Nephron (organoid): ENCODE results near the gene KLHL29.
A peak's percentile ranks its signal among the peaks of the same experiment; 100 is the strongest.

Experiments
- H3K27ac Mint-ChIP-seq, 3 experiments: 2 replicates each; pipeline ENCODE4 v1.8.0; 2020; ENCODE audit warnings: mixed read lengths in 3 of 3, mild to moderate bottlenecking in 2 of 3, moderate library complexity in 1 of 3
- H3K27me3 Mint-ChIP-seq: 2 replicates; pipeline ENCODE4 v1.8.0; 2021; ENCODE audit warnings: low read depth, mild to moderate bottlenecking, moderate library complexity, mixed read lengths
- H3K36me3 Mint-ChIP-seq: 2 replicates; pipeline ENCODE4 v1.8.0; 2020; ENCODE audit warnings: low read depth, mixed read lengths
- H3K4me1 Mint-ChIP-seq: 2 replicates; pipeline ENCODE4 v1.8.0; 2020; ENCODE audit warnings: mixed read lengths
- H3K4me3 Mint-ChIP-seq, 3 experiments: 2 replicates each; pipeline ENCODE4 v1.8.0; 2020; ENCODE audit warnings: mild to moderate bottlenecking in 3 of 3, mixed read lengths in 3 of 3, moderate library complexity in 2 of 3
- H3K9me3 Mint-ChIP-seq: 2 replicates; pipeline ENCODE4 v1.8.0; 2020; ENCODE audit warnings: mixed read lengths
- TF ChIP-seq, protein P1 (sequence below), 3 experiments: fragments of 200-600 bp; sonication (generic); IDR thresholded peaks; one replicate each; pipeline ENCODE4 v1.5.0; 2021; ENCODE audit warnings: antibody characterized with exemption in 3 of 3; ENCODE audit not compliant: unreplicated experiment in 3 of 3

The KLHL29 gene

DNA sequence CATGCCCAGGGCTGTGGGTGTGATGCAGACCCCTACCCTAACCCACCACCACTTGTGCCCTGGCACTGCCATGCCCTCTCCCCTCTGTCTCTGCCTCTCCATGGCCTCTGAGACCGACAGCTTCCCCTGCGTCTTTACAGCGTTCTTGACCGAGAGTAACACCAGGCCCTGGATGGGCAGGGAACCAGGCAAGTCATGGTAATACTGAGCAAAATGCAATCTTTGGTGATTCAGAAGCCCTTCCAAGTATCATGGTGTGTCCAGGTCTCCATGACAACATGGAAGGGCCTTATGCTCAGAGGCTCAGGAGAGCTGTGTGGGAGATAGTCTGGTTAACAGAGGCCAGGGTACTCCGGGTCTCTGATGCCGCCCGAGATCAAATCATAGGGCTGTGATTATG, 176.1 kb downstream of the KLHL29 start:
- TF ChIP-seq, protein P1, sequence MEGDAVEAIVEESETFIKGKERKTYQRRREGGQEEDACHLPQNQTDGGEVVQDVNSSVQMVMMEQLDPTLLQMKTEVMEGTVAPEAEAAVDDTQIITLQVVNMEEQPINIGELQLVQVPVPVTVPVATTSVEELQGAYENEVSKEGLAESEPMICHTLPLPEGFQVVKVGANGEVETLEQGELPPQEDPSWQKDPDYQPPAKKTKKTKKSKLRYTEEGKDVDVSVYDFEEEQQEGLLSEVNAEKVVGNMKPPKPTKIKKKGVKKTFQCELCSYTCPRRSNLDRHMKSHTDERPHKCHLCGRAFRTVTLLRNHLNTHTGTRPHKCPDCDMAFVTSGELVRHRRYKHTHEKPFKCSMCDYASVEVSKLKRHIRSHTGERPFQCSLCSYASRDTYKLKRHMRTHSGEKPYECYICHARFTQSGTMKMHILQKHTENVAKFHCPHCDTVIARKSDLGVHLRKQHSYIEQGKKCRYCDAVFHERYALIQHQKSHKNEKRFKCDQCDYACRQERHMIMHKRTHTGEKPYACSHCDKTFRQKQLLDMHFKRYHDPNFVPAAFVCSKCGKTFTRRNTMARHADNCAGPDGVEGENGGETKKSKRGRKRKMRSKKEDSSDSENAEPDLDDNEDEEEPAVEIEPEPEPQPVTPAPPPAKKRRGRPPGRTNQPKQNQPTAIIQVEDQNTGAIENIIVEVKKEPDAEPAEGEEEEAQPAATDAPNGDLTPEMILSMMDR (IDR thresholded peaks at IDR 0.05; ENCODE audit: unreplicated experiment in 3 of 3), result no peak
- Mint-ChIP-seq H3K27me3 (peaks cover 22% of the 10 kb centered on the region), H3K27ac (no peak overlapping the region), H3K4me1 (peaks cover 24% of the 10 kb centered on the region), H3K4me3 (no peak overlapping the region), H3K36me3 (no peaks in the 10 kb centered on the region), H3K9me3 (no peaks in the 10 kb centered on the region)

DNA sequence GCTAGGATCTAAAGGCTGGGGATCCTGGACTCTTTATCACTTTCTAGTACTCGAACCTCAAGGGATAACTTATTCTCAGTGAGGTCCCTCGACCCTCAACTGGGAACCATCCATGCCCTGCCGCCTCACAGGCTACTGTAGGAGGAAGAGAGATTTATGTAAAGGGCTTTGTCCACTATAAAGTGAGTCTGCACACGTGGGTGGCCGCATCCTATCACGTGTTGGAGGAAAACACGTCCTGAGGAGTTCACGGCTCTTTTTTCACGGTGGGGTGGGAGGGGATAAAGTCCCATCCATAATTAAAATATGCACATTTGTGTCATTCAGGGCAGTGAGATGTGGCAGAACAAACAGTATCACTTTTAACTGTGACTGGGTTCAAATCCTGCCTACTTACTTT, 176.6 kb downstream of the KLHL29 start:
- Mint-ChIP-seq H3K4me3 (no peak overlapping the region), H3K36me3 (no peaks in the 10 kb centered on the region), H3K4me1 (peaks cover 28% of the 10 kb centered on the region), H3K9me3 (no peaks in the 10 kb centered on the region), H3K27ac (no peak overlapping the region), H3K27me3 (peaks cover 25% of the 10 kb centered on the region)
- TF ChIP-seq, protein P1 (IDR thresholded peaks at IDR 0.05; ENCODE audit: unreplicated experiment in 3 of 3), result no peak

DNA sequence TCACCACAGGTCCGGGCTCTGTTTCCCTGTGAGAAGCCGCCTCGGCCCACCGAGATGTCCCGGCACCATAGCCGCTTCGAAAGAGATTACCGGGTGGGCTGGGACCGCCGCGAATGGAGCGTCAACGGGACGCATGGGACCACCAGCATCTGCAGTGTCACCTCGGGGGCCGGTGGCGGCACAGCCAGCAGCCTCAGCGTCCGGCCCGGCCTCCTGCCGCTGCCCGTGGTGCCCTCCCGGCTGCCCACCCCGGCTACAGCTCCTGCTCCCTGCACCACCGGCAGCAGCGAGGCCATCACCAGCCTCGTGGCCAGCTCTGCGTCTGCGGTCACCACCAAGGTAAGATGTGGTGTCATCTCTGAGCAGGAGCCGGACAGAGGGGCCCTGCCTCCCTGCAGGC, 177.2 kb downstream of the KLHL29 start:
- TF ChIP-seq, protein P1 (IDR thresholded peaks at IDR 0.05; ENCODE audit: unreplicated experiment in 3 of 3), result no peak
- no peaks in the 10 kb centered on the region for H3K9me3 Mint-ChIP-seq
- no peaks in the 10 kb centered on the region for H3K36me3 Mint-ChIP-seq
- H3K27ac Mint-ChIP-seq, result no peak overlapping the region
- H3K4me3 Mint-ChIP-seq, result no peak overlapping the region
- H3K4me1 Mint-ChIP-seq, result peaks cover 34% of the 10 kb centered on the region
- H3K27me3 Mint-ChIP-seq, result peaks cover 25% of the 10 kb centered on the region

DNA sequence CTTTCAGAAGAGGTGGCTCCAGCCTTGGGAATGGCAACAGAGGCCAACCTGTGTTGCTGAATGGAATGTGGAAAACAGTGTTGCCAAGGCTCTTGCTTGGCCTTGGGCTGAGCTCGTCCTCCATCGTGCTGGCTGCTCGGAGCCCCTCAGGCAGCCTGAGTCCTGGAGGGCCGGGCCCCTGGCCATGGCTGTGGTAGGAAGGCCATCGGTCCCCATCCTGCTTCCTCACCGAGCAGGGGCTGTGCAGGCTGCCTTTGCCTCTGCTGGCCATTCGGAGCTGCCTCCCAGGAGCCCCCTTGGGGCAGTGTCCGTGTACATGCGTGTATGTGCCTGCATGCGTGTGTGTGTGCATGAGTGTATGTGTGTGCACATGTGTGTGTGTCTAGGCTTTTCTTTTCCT, 178.2 kb downstream of the KLHL29 start:
- no peaks in the 10 kb centered on the region for H3K9me3 Mint-ChIP-seq
- peaks cover 43% of the 10 kb centered on the region for H3K4me1 Mint-ChIP-seq
- peaks cover 25% of the 10 kb centered on the region for H3K27me3 Mint-ChIP-seq
- peak overlapping the region; percentile 86 to 90 (median 88) for H3K27ac Mint-ChIP-seq
- TF ChIP-seq, protein P1 (IDR thresholded peaks at IDR 0.05; ENCODE audit: unreplicated experiment in 3 of 3), result no peak
- no peaks in the 10 kb centered on the region for H3K36me3 Mint-ChIP-seq
- no peak overlapping the region for H3K4me3 Mint-ChIP-seq

DNA sequence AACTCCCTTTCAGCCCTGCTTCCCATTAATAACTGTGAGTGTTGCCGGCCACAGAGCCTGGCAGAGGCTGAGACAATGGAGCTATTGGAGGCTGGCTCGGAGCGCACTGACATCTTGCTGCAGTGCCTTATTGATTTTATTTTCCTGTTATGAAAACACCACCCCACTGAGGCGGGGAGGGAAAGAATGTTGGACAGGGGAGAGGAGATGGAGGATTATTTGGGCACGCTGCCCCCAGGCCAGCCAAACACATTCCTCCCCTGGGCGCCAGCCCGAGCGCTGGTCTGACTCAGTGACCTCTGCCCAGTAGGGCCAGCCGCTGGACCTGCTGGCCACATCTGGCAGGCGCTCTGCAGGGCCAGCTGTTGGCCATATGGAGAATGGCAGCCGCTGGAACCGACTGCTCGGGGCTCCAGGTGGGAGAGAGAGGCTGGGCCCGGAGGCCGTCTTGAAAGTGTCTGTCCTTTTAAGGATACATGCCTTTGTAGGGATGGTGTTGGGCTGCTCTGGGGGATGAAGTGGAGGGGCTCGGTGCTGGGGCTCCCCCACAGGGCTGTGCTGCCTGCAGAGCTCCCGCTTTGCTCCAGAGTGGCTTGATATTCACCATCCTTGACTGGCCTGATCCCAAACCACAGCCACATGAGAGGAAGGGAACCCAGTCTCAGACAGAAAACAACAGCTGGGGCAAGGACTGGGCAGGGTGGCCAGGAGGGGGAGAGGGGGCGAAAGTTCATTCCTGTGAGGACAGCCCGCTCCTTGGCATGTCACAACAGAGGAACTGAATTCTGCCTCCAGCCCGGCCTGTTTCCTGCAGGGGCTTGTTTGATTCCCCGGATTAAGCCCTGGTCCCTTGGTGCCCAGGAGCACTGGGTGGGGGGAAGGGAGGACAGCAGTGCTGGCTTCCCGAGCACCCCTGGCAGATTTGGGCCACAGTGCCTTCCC, 179.0 kb downstream of the KLHL29 start:
- TF ChIP-seq, protein P1 (IDR thresholded peaks at IDR 0.05; ENCODE audit: unreplicated experiment in 3 of 3), result no peak
- peaks cover 24% of the 10 kb centered on the region for H3K27me3 Mint-ChIP-seq

DNA sequence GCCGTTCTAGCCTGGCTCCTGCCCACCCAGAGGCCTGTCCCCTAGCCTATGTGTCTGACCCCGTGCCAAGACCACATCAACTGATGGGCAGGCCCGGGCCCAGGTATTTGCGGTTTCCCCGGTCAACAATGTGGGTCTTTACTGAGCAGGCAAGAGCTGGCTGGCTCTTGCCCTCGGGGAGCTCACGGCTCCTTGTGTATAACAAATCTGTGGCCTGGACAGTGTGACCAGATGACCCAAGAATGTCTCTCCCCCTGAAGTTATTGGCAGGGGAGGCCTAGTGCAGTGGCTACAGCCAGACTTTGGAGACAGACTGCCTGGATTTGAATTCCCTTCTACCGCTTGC, 179.6 kb downstream of the KLHL29 start:
- Mint-ChIP-seq H3K9me3 (no peaks in the 10 kb centered on the region), H3K4me3 (no peak overlapping the region), H3K4me1 (peaks cover 49% of the 10 kb centered on the region), H3K36me3 (no peaks in the 10 kb centered on the region), H3K27me3 (peaks cover 22% of the 10 kb centered on the region), H3K27ac (peak overlapping the region; percentile 66 to 86 (median 68))
- TF ChIP-seq, protein P1 (IDR thresholded peaks at IDR 0.05; ENCODE audit: unreplicated experiment in 3 of 3), result no peak

More for the DNA sequence above, 179.0 kb downstream of the KLHL29 start:
- Mint-ChIP-seq H3K36me3 (no peaks in the 10 kb centered on the region), H3K4me3 (peak overlapping the region in 2 of 3 experiments; percentile 23 to 61), H3K27ac (peak overlapping the region; percentile 86 to 90 (median 88)), H3K9me3 (no peaks in the 10 kb centered on the region), H3K4me1 (peaks cover 43% of the 10 kb centered on the region)
